GM19023 (cell line): Measurements from ENCODE around the gene PPT1.

Experiments used
- ATAC-seq: cut with Tn5 transposase; IDR thresholded peaks from one replicate; pipeline ENCODE4 v1.9.1; 2021; ENCODE audit warnings: mild to moderate bottlenecking, moderate library complexity; ENCODE audit not compliant: unreplicated experiment

PPT1 gene

GRCh38 chr1:40096977-40097782 is at the start of gene PPT1:
Gene PPT1, minus strand, starts transcription at chr1:40097252. Its CDS starts 14 bp downstream, at chr1:40097238.
- ATAC-seq, result peak; percentile 71

GRCh38 chr1:40143891-40144575 is 47.0 kb upstream of the PPT1 start:
- ATAC-seq, result no peak

GRCh38 chr1:40141878-40142535 is 45.0 kb upstream of the PPT1 start:
- ATAC-seq, result no peak

- no peak for ATAC-seq
Observed at GRCh38 chr1:40140211-40140973, 43.3 kb upstream of the PPT1 start.

GRCh38 chr1:40133839-40134238 is 36.8 kb upstream of the PPT1 start:
- no peak for ATAC-seq

GRCh38 chr1:40133312-40133665 is 36.2 kb upstream of the PPT1 start:
- no peak for ATAC-seq

- ATAC-seq, result no peak
Observed at GRCh38 chr1:40132383-40133311, 35.6 kb upstream of the PPT1 start.

GRCh38 chr1:40130892-40131291 is 33.8 kb upstream of the PPT1 start:
- no peak for ATAC-seq

- no peak for ATAC-seq
Observed at GRCh38 chr1:40122855-40123254, 25.8 kb upstream of the PPT1 start.

- no peak for ATAC-seq
Observed at GRCh38 chr1:40120128-40120527, 23.1 kb upstream of the PPT1 start.

GRCh38 chr1:40114400-40114799 is 17.3 kb upstream of the PPT1 start:
- no peak for ATAC-seq

GRCh38 chr1:40110389-40110788 is 13.3 kb upstream of the PPT1 start:
- no peak for ATAC-seq

- ATAC-seq, result no peak
Observed at GRCh38 chr1:40107290-40107959, 10.4 kb upstream of the PPT1 start.

GRCh38 chr1:40105028-40105427 is 8.0 kb upstream of the PPT1 start:
- no peak for ATAC-seq

- ATAC-seq, result no peak
Observed at GRCh38 chr1:40102896-40103295, 5.8 kb upstream of the PPT1 start.

- ATAC-seq, result no peak
Observed at GRCh38 chr1:40102038-40102437, 5.0 kb upstream of the PPT1 start.

GRCh38 chr1:40096646-40096976 is 441 bp downstream of the PPT1 start:
- ATAC-seq, result peak; percentile 20

- no peak for ATAC-seq
Observed at GRCh38 chr1:40095806-40096205, 1.2 kb downstream of the PPT1 start.

GRCh38 chr1:40094466-40095110 is 2.5 kb downstream of the PPT1 start:
- no peak for ATAC-seq
